Epithelial cell of esophagus (primary cell): ENCODE data around the gene GRM2.
"Not testable (repeated sequence)": the region's sequence is repeated elsewhere in the genome, so short reads cannot be mapped to it uniquely, and the experiment has no call there.

Experiments used
- DNase-seq: peaks from one replicate; pipeline ENCODE4 v3.0.0; 2010; ENCODE audit warnings: low read depth
- H3K4me3 ChIP-seq: 2 replicates; pipeline ENCODE4 v1.5.1; 2011; ENCODE audit warnings: mild to moderate bottlenecking, low read length, control low read depth
- CTCF ChIP-seq: IDR thresholded peaks from 2 replicates; pipeline ENCODE4 v1.5.1; 2011; ENCODE audit warnings: low read depth, mild to moderate bottlenecking, low read length, control low read depth, inconsistent platforms; ENCODE audit not compliant: insufficient read depth; ENCODE audit errors: missing control alignments

GRM2 gene

DNA sequence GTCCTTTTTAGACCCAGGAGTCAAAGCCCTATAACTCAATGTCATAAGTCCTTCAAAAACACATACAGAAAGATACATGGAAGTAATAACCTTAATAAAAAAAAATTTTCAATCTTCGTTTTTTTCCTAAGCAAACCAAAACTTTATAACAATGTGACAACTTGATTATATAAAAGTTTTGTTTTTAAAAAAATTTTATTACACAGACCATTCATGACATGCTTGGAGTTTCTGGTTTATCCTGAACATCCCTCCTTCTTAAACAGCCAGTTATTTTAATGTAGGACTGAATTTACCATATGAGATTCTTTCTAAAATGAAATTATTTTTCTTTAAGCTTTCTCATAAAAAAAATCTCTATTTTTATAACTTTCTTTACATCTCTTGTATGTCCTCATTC, 41.5 kb downstream of the GRM2 start:
- H3K4me3 ChIP-seq = no peak overlapping the region
- no peak for TF ChIP-seq CTCF
- DNase-seq = no peak

- no peak overlapping the region for H3K4me3 ChIP-seq
- no peak for TF ChIP-seq CTCF
- no peak for DNase-seq
Observed at GRCh38 chr3:51750878-51751277, 44.0 kb downstream of the GRM2 start.

GRCh38 chr3:51751287-51751686, 44.4 kb downstream of the GRM2 start:
- TF ChIP-seq CTCF = no peak

GRCh38 chr3:51753763-51754750, 47.2 kb downstream of the GRM2 start:
- not testable (repeated sequence) for DNase-seq, H3K4me3 ChIP-seq

More at GRCh38 chr3:51751287-51751686, 44.4 kb downstream of the GRM2 start:
- H3K4me3 ChIP-seq = no peak overlapping the region
- no peak for DNase-seq

GRCh38 chr3:51759203-51759602, 52.3 kb downstream of the GRM2 start:
- TF ChIP-seq CTCF = no peak
- no peak overlapping the region for H3K4me3 ChIP-seq
- no peak for DNase-seq
